Vagina (tissue), 2 donors: ENCODE results near the gene BCAS1.

Experiments used
- POLR2A ChIP-seq, 2 donors: fragments of 450-650 bp; IDR thresholded peaks; one replicate each; pipeline ENCODE4 v1.6.1; 2017; ENCODE audit warnings: antibody characterized with exemption in 2 of 2, mild to moderate bottlenecking in 2 of 2, moderate library complexity in 2 of 2
- POLR2AphosphoS5 ChIP-seq, 2 donors: sonication (generic); formaldehyde crosslinking; IDR thresholded peaks; one replicate each; pipeline ENCODE4 v1.9.0; 2017; ENCODE audit warnings: antibody characterized with exemption in 2 of 2, mild to moderate bottlenecking in 2 of 2, low read depth in 1 of 2; ENCODE audit not compliant: insufficient read depth in 1 of 2
- TF ChIP-seq, protein P1 (sequence below), 3 experiments: fragments of 450-650 bp in 2 of 3; fragments of 200-600 bp in 1 of 3; sonication (generic) in 1 of 3; IDR thresholded peaks; one replicate each; pipeline ENCODE4 v1.5.1; 2017 to 2019; ENCODE audit warnings: antibody characterized with exemption in 3 of 3, mild to moderate bottlenecking in 2 of 3, moderate library complexity in 2 of 3

DNA sequence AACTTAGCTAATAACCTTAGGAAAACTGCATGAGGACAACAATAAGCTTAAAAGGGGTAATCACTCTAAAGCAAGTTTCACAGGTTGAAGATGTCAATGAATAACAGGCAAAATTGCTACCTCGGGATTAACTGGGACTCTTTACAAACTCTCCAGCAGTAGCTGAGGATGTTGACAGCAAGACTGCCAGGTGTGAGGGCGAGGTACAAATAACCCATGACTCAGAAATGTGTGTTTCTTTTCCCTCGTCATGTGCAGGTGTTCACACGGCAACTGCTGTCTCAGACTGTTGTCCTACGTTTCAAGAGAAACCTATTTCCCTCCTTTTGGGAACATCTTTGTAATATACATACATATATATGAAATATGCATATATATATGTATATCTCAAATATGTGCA is 15.9 kb downstream of the BCAS1 start:
- no peak for TF ChIP-seq POLR2AphosphoS5 (IDR thresholded peaks at IDR 0.05; ENCODE audit: insufficient read depth in 1 of 2, low read depth in 1 of 2)
- TF ChIP-seq, protein P1, sequence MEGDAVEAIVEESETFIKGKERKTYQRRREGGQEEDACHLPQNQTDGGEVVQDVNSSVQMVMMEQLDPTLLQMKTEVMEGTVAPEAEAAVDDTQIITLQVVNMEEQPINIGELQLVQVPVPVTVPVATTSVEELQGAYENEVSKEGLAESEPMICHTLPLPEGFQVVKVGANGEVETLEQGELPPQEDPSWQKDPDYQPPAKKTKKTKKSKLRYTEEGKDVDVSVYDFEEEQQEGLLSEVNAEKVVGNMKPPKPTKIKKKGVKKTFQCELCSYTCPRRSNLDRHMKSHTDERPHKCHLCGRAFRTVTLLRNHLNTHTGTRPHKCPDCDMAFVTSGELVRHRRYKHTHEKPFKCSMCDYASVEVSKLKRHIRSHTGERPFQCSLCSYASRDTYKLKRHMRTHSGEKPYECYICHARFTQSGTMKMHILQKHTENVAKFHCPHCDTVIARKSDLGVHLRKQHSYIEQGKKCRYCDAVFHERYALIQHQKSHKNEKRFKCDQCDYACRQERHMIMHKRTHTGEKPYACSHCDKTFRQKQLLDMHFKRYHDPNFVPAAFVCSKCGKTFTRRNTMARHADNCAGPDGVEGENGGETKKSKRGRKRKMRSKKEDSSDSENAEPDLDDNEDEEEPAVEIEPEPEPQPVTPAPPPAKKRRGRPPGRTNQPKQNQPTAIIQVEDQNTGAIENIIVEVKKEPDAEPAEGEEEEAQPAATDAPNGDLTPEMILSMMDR (IDR thresholded peaks at IDR 0.05): no peak
- no peak for TF ChIP-seq POLR2A (IDR thresholded peaks at IDR 0.05)
